GM12874 (cell line): Measurements from ENCODE around the gene MPEG1.
A peak's percentile ranks its signal among the peaks of the same experiment; 100 is the strongest.

Source experiments
- TF ChIP-seq, protein P1 (sequence below): IDR thresholded peaks from 2 replicates; pipeline ENCODE4 v1.5.1; 2011; ENCODE audit warnings: low read depth, mild to moderate bottlenecking, control low read depth, low read length, moderate library complexity; ENCODE audit not compliant: insufficient read depth

Gene MPEG1

DNA sequence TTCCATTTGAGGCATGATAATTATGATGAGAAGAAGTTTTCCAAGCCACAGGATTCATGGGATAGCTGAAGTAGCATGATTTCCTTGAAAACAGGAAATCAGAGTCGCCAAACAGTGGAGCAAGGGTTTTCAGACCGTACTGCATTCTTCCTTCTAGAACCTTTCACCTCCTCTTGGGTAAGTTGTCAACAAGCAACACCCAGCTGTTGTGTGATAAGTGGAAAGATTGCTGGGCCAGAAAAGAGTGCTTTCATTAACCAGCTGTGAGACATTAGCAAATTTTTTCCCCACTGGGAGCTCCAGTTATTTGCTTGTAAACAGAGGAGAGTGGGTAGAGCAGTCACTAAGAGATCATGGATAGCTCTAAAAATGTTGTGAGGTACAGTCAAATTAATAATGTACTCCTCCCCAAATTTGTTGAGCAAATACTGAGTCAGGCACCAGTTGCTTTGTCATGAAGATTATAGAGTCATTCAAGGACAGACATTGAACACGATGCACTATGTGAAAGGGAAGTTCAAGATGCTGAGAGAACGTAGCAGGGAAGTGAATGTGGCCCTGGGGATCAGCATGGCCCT lies 11.7 kb upstream of the MPEG1 start:
- TF ChIP-seq, protein P1, sequence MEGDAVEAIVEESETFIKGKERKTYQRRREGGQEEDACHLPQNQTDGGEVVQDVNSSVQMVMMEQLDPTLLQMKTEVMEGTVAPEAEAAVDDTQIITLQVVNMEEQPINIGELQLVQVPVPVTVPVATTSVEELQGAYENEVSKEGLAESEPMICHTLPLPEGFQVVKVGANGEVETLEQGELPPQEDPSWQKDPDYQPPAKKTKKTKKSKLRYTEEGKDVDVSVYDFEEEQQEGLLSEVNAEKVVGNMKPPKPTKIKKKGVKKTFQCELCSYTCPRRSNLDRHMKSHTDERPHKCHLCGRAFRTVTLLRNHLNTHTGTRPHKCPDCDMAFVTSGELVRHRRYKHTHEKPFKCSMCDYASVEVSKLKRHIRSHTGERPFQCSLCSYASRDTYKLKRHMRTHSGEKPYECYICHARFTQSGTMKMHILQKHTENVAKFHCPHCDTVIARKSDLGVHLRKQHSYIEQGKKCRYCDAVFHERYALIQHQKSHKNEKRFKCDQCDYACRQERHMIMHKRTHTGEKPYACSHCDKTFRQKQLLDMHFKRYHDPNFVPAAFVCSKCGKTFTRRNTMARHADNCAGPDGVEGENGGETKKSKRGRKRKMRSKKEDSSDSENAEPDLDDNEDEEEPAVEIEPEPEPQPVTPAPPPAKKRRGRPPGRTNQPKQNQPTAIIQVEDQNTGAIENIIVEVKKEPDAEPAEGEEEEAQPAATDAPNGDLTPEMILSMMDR, result no peak

DNA sequence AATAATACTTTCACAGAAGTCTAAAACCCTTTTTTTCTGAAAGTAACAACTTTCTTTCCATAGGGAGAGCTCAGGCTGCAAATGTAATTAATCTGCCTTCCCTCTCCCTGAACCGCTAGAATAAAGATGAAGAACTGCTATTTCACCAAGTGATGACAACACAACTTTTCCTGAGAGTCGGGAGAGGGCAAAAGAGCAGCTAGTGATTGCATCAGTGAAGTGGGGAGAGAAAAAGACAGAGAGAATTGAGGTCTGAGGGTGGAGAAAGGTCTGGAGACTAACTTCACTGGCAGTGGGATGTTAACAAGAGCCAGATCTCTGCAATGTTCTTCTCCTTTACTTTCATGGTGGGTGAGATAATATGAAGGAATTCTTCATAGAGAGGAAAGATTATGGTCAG lies 10.9 kb upstream of the MPEG1 start:
- TF ChIP-seq, protein P1, result no peak

DNA sequence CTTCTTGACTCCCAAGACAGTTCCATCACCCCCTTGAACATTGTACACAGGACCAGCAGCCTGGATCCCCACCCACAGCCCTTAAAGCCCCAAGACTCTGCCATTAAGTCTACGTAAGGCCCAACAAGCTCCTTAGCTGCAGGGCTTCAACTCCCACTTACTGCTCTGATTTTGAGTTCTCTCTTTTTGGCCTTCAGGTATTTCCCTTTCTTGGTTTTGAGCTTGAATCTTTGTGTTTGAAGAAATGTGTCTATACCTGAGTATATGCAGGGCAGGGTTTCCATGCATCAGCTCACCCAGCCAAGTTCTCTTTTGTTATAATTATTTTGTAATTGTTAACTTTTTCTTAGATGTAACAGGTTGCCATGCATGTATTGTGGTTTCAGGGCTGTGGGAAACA lies 10.4 kb upstream of the MPEG1 start:
- TF ChIP-seq, protein P1, result no peak

DNA sequence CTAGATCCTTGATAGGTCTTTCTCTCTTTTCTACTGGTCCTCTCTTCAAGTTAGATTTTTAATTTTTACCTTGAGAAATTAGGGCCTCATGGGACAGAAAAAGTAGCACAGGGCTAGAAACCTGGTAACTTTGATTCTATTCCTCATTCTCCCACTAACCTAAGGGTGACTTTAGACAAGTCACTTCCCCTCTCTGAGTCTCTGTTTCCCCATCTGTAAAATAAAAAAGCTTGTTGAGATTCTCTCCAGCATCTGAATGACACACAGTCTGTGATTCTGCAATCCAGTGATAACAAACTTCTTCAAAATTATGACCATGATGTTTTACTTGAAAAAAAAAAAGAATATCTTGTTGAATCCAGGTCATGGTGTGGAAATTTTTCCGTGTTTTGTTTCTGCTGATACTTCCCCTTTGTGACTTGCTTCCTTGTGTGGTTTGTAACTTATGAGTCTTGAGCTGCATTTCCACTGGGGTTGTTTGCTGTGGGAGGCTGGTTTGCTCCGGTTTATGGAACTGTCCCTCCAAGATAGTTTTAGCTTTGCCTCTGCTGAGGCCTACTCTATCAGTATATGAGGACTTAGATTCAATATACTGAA lies 9.8 kb upstream of the MPEG1 start:
- TF ChIP-seq, protein P1, result no peak

DNA sequence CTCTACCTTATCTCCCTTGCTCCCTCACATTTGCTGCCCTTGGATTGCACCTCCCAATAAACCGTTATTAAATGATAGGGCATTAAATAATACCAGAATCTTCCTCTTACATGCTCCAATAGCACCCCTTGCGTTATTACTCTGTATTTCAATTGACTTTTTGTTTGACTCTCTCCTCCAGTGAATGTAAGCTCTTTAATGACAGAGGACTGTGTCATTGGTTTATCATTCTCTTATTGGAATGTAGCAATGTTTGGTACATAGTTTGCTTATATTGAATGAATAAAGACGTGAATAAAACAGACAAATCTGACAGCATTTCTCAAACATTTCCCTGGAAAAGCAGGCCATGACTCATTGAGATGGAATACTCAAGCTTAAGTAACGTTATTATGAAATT lies 8.7 kb upstream of the MPEG1 start:
- TF ChIP-seq, protein P1, result 0 out of 2 replicates have a peak, but pooled peaks have one; percentile 9

DNA sequence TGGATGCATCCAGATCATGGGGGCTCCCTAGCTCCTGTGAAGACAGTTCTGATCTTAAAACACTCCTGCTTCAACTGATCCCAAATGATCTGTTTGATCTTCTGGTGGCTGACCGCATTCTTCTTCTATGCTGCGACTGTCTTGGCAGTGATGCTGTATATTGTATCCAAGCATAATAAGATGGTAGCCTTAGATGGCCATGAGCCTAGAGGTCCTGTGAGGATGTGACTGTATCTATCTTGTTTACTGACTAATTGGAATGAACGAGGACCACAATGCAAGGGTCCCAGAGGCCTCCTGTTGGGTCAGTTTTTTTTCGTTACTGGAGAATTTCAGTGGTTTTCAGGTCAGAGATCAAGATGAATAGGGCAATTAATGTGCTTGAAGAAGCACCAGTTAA lies 7.1 kb upstream of the MPEG1 start:
- TF ChIP-seq, protein P1, result no peak

DNA sequence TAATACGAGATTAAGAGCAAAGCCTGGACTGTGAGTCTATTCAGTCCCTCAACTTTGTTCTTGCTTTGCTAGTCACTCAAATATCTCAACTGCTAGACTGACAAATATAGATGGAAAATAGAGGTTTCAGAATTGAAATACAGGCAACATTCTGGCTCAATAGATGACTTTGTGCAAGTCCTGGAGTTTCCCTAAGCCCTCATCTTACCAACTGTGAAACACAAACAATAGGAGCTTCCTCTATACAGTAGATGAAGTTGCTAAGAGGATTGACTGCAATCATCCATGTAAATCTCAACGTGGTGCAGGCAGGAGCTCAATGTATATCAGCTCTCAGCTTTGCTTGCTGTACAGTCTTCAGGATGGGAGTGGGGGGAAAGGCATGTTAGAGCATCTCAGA lies 6.2 kb upstream of the MPEG1 start:
- TF ChIP-seq, protein P1, result no peak
